Neuronal stem cell (in vitro differentiated cells): ENCODE results near the gene ATP8A2.

Experiments used
- DNase-seq: peaks from one replicate; pipeline ENCODE4 v3.0.0-alpha.2; 2013; ENCODE audit warnings: low spot score
- H2AFZ ChIP-seq: one replicate; pipeline ENCODE4 v1.6.1; 2013; ENCODE audit warnings: mild to moderate bottlenecking, low read length, inconsistent platforms
- H2AK5ac ChIP-seq: 2 replicates; pipeline ENCODE4 v1.6.1; 2013; ENCODE audit warnings: low read depth, mild to moderate bottlenecking, inconsistent platforms, low read length, moderate library complexity, mixed read lengths
- H2BK120ac ChIP-seq: 2 replicates; pipeline ENCODE4 v1.6.1; 2013; ENCODE audit warnings: low read depth, mild to moderate bottlenecking, inconsistent platforms, low read length, moderate library complexity, mixed read lengths
- H2BK12ac ChIP-seq: one replicate; pipeline ENCODE4 v1.6.1; 2013; ENCODE audit warnings: low read length, inconsistent platforms
- H2BK15ac ChIP-seq: 2 replicates; pipeline ENCODE4 v1.6.1; 2013; ENCODE audit warnings: mild to moderate bottlenecking, low read length, inconsistent platforms, mixed read lengths
- H2BK5ac ChIP-seq: one replicate; pipeline ENCODE4 v1.6.1; 2013; ENCODE audit warnings: inconsistent platforms, mild to moderate bottlenecking, low read length, moderate library complexity
- H3K14ac ChIP-seq: one replicate; pipeline ENCODE4 v1.6.1; 2013; ENCODE audit warnings: low read length, inconsistent platforms
- H3K18ac ChIP-seq: 2 replicates; pipeline ENCODE4 v1.6.1; 2013; ENCODE audit warnings: low read length, inconsistent platforms
- H3K23ac ChIP-seq: 2 replicates; pipeline ENCODE4 v1.6.1; 2013; ENCODE audit warnings: low read depth, mild to moderate bottlenecking, mixed read lengths, low read length, inconsistent platforms; ENCODE audit not compliant: poor library complexity
- H3K27ac ChIP-seq: replicated peaks from 3 replicates; pipeline ENCODE4 v1.5.1; 2013; ENCODE audit warnings: low read length, inconsistent platforms
- H3K27me3 ChIP-seq, 3 experiments: 2 replicates each; pipeline ENCODE4 v1.6.1; 2013; ENCODE audit warnings: low read length in 3 of 3, mild to moderate bottlenecking in 2 of 3, inconsistent platforms in 1 of 3, low read depth in 1 of 3, mixed read lengths in 1 of 3, moderate library complexity in 1 of 3; ENCODE audit not compliant: control insufficient read depth in 3 of 3, insufficient read depth in 3 of 3
- H3K36me3 ChIP-seq, 2 donors: replicated peaks in 1 of 2; 2 replicates each; pipeline ENCODE4 v1.6.1; 2013; ENCODE audit warnings: low read length in 2 of 2; ENCODE audit not compliant: control insufficient read depth in 2 of 2, insufficient read depth in 2 of 2
- H3K4ac ChIP-seq: 2 replicates; pipeline ENCODE4 v1.6.1; 2013; ENCODE audit warnings: inconsistent platforms, mild to moderate bottlenecking, low read length, moderate library complexity
- H3K4me1 ChIP-seq, 2 donors: 1 replicate in 1 of 2; 2 replicates in 1 of 2; pipeline ENCODE4 v1.6.1; 2013; ENCODE audit warnings: low read length in 2 of 2, low read depth in 1 of 2; ENCODE audit not compliant: control insufficient read depth in 2 of 2, insufficient read depth in 1 of 2
- H3K4me2 ChIP-seq: one replicate; pipeline ENCODE4 v1.6.1; 2013; ENCODE audit warnings: mild to moderate bottlenecking, low read length, inconsistent platforms; ENCODE audit not compliant: insufficient read depth, poor library complexity, severe bottlenecking
- H3K4me3 ChIP-seq, 2 donors: 2 replicates each; pipeline ENCODE4 v1.5.1; 2013; ENCODE audit warnings: low read length in 2 of 2, mild to moderate bottlenecking in 2 of 2, inconsistent platforms in 1 of 2, moderate library complexity in 1 of 2
- H3K79me1 ChIP-seq: one replicate; pipeline ENCODE4 v1.6.1; 2013; ENCODE audit warnings: low read depth, mild to moderate bottlenecking, inconsistent platforms, low read length, moderate library complexity
- H3K9ac ChIP-seq: one replicate; pipeline ENCODE4 v1.6.1; 2013; ENCODE audit warnings: mild to moderate bottlenecking, low read depth, low read length, inconsistent platforms; ENCODE audit not compliant: poor library complexity
- H3K9me3 ChIP-seq, 2 donors: replicated peaks in 1 of 2; 2 replicates each; pipeline versions ENCODE3 to v1.6.1; 2013; ENCODE audit warnings: low read length in 2 of 2, mild to moderate bottlenecking in 2 of 2, inconsistent platforms in 1 of 2, low read depth in 1 of 2, mixed read lengths in 1 of 2, moderate library complexity in 1 of 2; ENCODE audit not compliant: control insufficient read depth in 2 of 2, insufficient read depth in 1 of 2
- H4K8ac ChIP-seq: one replicate; pipeline ENCODE4 v1.6.1; 2013; ENCODE audit warnings: low read depth, mild to moderate bottlenecking, inconsistent platforms, low read length, moderate library complexity
- H4K91ac ChIP-seq: one replicate; pipeline ENCODE4 v1.6.1; 2013; ENCODE audit warnings: low read length, low read depth, mild to moderate bottlenecking, inconsistent platforms; ENCODE audit not compliant: poor library complexity
- WGBS, 2 donors: extraction: QIAGEN DNeasy Blood & Tissue Kit; methylation state at CpG; one replicate each; pipeline ENCODE4 v1.1.7; 2013; ENCODE audit warnings: missing lambda C conversion rate in 2 of 2, mixed read lengths in 1 of 2; ENCODE audit not compliant: insufficient read length in 2 of 2, insufficient replicate concordance in 1 of 2; ENCODE audit errors: extremely low coverage in 2 of 2; 5-methylcytosine and 5-hydroxymethylcytosine counted together

ATP8A2 gene

GRCh38 chr13:25910243-25910642 is 538.5 kb downstream of the ATP8A2 start:
- Histone ChIP-seq H3K4me3 (no peak overlapping the region), H3K27ac (peak overlapping the region; percentile 82), H3K14ac (no peak overlapping the region), H2AK5ac (no peak overlapping the region), H2BK120ac (no peak overlapping the region), H3K9ac (no peak overlapping the region), H2AFZ (no peak overlapping the region), H3K4ac (no peak overlapping the region), H3K4me1 (peaks cover 0 to 16% of the 10 kb centered on the region in 2 donors), H4K8ac (no peak overlapping the region), H3K9me3 (no peaks in the 10 kb centered on the region), H3K79me1 (no peaks in the 10 kb centered on the region), H3K4me2 (peak overlapping the region; percentile 22), H3K36me3 (no peaks in the 10 kb centered on the region), H3K18ac (no peak overlapping the region), H2BK12ac (no peak overlapping the region), H2BK15ac (no peak overlapping the region), H3K27me3 (peaks cover 0 to 25% (median 0%) of the 10 kb centered on the region in 3 experiments), H4K91ac (no peak overlapping the region), H2BK5ac (no peak overlapping the region), H3K23ac (no peak overlapping the region)
- DNase-seq, result peak; percentile 29
- WGBS, 2 donors, result no CpG with 5 or more reads among the region's 4 CpGs

- no peaks in the 10 kb centered on the region for H3K36me3 ChIP-seq
- H3K18ac ChIP-seq, result no peak overlapping the region
- H2AFZ ChIP-seq, result no peak overlapping the region
- no peak overlapping the region for H3K9ac ChIP-seq
- no peak overlapping the region for H3K14ac ChIP-seq
- no peak overlapping the region for H4K8ac ChIP-seq
- no peak overlapping the region for H3K4ac ChIP-seq
- no peak overlapping the region for H3K4me3 ChIP-seq
- no peak overlapping the region for H3K4me2 ChIP-seq
- H3K4me1 ChIP-seq, result peaks cover 0 to 16% of the 10 kb centered on the region in 2 donors
- no peak overlapping the region for H2BK5ac ChIP-seq
- H3K9me3 ChIP-seq, result no peaks in the 10 kb centered on the region
- no peak overlapping the region for H3K23ac ChIP-seq
- H3K79me1 ChIP-seq, result no peaks in the 10 kb centered on the region
- no peak overlapping the region for H4K91ac ChIP-seq
- H2BK120ac ChIP-seq, result no peak overlapping the region
- no peak overlapping the region for H2BK15ac ChIP-seq
- peaks cover 0 to 27% (median 0%) of the 10 kb centered on the region in 3 experiments for H3K27me3 ChIP-seq
- DNase-seq, result peak; percentile 92
- H2AK5ac ChIP-seq, result no peak overlapping the region
- peak overlapping the region; percentile 92 for H3K27ac ChIP-seq
- H2BK12ac ChIP-seq, result no peak overlapping the region
Observed at GRCh38 chr13:25910991-25911419, 539.2 kb downstream of the ATP8A2 start.

GRCh38 chr13:25912961-25913360 is 541.2 kb downstream of the ATP8A2 start:
- H3K4me3 ChIP-seq, result no peak overlapping the region
- no peak overlapping the region for H2AFZ ChIP-seq
- no peak overlapping the region for H3K14ac ChIP-seq
- H2BK12ac ChIP-seq, result no peak overlapping the region
- H3K18ac ChIP-seq, result no peak overlapping the region
- no peaks in the 10 kb centered on the region for H3K79me1 ChIP-seq
- H2BK15ac ChIP-seq, result no peak overlapping the region
- no peak overlapping the region for H3K4ac ChIP-seq
- no peak overlapping the region for H4K91ac ChIP-seq
- no peak overlapping the region for H3K9ac ChIP-seq
- H3K4me2 ChIP-seq, result no peak overlapping the region
- H4K8ac ChIP-seq, result no peak overlapping the region
- no peaks in the 10 kb centered on the region for H3K36me3 ChIP-seq
- peaks cover 0 to 18% of the 10 kb centered on the region in 2 donors for H3K4me1 ChIP-seq
- peaks cover 0 to 37% (median 0%) of the 10 kb centered on the region in 3 experiments for H3K27me3 ChIP-seq
- no peaks in the 10 kb centered on the region for H3K9me3 ChIP-seq
- no peak for DNase-seq
- H3K23ac ChIP-seq, result no peak overlapping the region
- peak overlapping the region; percentile 48 for H3K27ac ChIP-seq
- H2BK5ac ChIP-seq, result no peak overlapping the region
- no peak overlapping the region for H2AK5ac ChIP-seq
- no CpG with 5 or more reads among the region's 4 CpGs for WGBS, 2 donors
- no peak overlapping the region for H2BK120ac ChIP-seq

GRCh38 chr13:25915840-25916518 is 544.2 kb downstream of the ATP8A2 start:
- DNase-seq, result no peak
- Histone ChIP-seq H2AFZ (no peak overlapping the region), H2BK120ac (no peak overlapping the region), H3K18ac (peak overlapping the region; percentile 62), H4K8ac (no peak overlapping the region), H3K9me3 (no peaks in the 10 kb centered on the region), H3K4me2 (no peak overlapping the region), H2BK12ac (peak overlapping the region; percentile 73), H3K14ac (no peak overlapping the region), H3K4me1 (peaks cover 0 to 8% of the 10 kb centered on the region in 2 donors), H3K4me3 (no peak overlapping the region), H2BK15ac (peak overlapping the region; percentile 41), H2BK5ac (no peak overlapping the region), H2AK5ac (peak overlapping the region; percentile 57), H4K91ac (no peak overlapping the region), H3K4ac (no peak overlapping the region), H3K27me3 (peaks cover 0 to 42% (median 0%) of the 10 kb centered on the region in 3 experiments), H3K36me3 (no peaks in the 10 kb centered on the region), H3K23ac (no peak overlapping the region), H3K9ac (no peak overlapping the region), H3K27ac (no peak overlapping the region), H3K79me1 (no peaks in the 10 kb centered on the region)
- WGBS, 2 donors, result no CpG with 5 or more reads among the region's 12 CpGs
